WTC11 (cell line): ENCODE measurements around the gene RAPGEF1.

Experiments used
- CBFB ChIP-seq: sonication (generic); formaldehyde crosslinking; IDR thresholded peaks from 2 replicates; pipeline ENCODE4 v1.8.1; 2022; ENCODE audit warnings: mild to moderate bottlenecking, low read depth, missing genetic modification reagents
- CREB1 ChIP-seq: sonication (generic); formaldehyde crosslinking; IDR thresholded peaks from 2 replicates; pipeline ENCODE4 v1.8.0; 2023; ENCODE audit warnings: mild to moderate bottlenecking, missing genetic modification reagents
- CTCF ChIP-seq: fragments of 200-600 bp; IDR thresholded peaks from 2 replicates; pipeline ENCODE4 v1.8.0; 2022; ENCODE audit warnings: antibody characterized with exemption
- NFYB ChIP-seq: sonication (generic); formaldehyde crosslinking; conservative IDR thresholded peaks from 2 replicates; pipeline ENCODE4 v1.8.0; 2022; ENCODE audit warnings: low read depth, missing genetic modification reagents
- TCF7 ChIP-seq: sonication (generic); formaldehyde crosslinking; IDR thresholded peaks from 2 replicates; pipeline ENCODE4 v1.8.0; 2022; ENCODE audit warnings: mild to moderate bottlenecking, low read depth, missing genetic modification reagents, moderate library complexity

GRCh38 chr9:131630205-131630831 lies 109.6 kb downstream of the RAPGEF1 start:
- TF ChIP-seq CTCF (no peak), CREB1 (CRISPR knock-in tag) (no peak), CBFB (CRISPR knock-in tag) (no peak), NFYB (CRISPR knock-in tag) (no peak), TCF7 (CRISPR knock-in tag) (no peak)
